Liver (tissue), 3 donors: ENCODE measurements around the gene FOXL2NB.

Experiments used
- CTCF ChIP-seq: fragments of 150-350 bp; IDR thresholded peaks from 2 replicates; pipeline ENCODE4 v1.5.1; 2017; ENCODE audit warnings: improper control_type of control experiment, low read depth, low read length; ENCODE audit not compliant: missing input control
- FOXA1 ChIP-seq: IDR thresholded peaks from 2 replicates; pipeline ENCODE4 v1.6.1; 2016; ENCODE audit warnings: antibody characterized with exemption
- FOXA2 ChIP-seq: IDR thresholded peaks from 2 replicates; pipeline ENCODE4 v1.6.1; 2016; ENCODE audit warnings: antibody characterized with exemption
- GABPA ChIP-seq, 2 donors: IDR thresholded peaks in 1 of 2; conservative IDR thresholded peaks in 1 of 2; 2 replicates each; pipeline ENCODE4 v1.6.1; 2016; ENCODE audit warnings: antibody characterized with exemption in 2 of 2, mild to moderate bottlenecking in 1 of 2, moderate library complexity in 1 of 2
- JUND ChIP-seq, 2 donors: IDR thresholded peaks; 2 replicates each; pipeline ENCODE4 v1.6.1; 2016; ENCODE audit warnings: antibody characterized with exemption in 2 of 2
- RAD21 ChIP-seq, 2 donors: IDR thresholded peaks; 2 replicates each; pipeline ENCODE4 v1.6.1; 2016; ENCODE audit warnings: antibody characterized with exemption in 2 of 2, mild to moderate bottlenecking in 2 of 2
- REST ChIP-seq: IDR thresholded peaks from 2 replicates; pipeline ENCODE4 v1.6.1; 2016; ENCODE audit warnings: antibody characterized with exemption, mild to moderate bottlenecking
- TAF1 ChIP-seq: conservative IDR thresholded peaks from 2 replicates; pipeline ENCODE4 v1.6.1; 2016; ENCODE audit warnings: antibody characterized with exemption, mild to moderate bottlenecking
- YY1 ChIP-seq: IDR thresholded peaks from 2 replicates; pipeline ENCODE4 v1.6.1; 2016; ENCODE audit warnings: antibody characterized with exemption, mild to moderate bottlenecking
- donor health status: healthy.
- donor health status: healthy.

- TF ChIP-seq CTCF (no peak), JUND (IDR thresholded peaks at IDR 0.05) (no peak), GABPA (IDR thresholded peaks at IDR 0.05 in 1 of 2, conservative IDR thresholded peaks at IDR 0.05 in 1 of 2) (no peak), REST (no peak), FOXA1 (no peak), RAD21 (IDR thresholded peaks at IDR 0.05) (no peak), TAF1 (no peak), FOXA2 (no peak), YY1 (no peak)
Observed at GRCh38 chr3:138937690-138938055, 9.3 kb upstream of the FOXL2NB start.
